ENCODE data around the gene STPG2.

DNA sequence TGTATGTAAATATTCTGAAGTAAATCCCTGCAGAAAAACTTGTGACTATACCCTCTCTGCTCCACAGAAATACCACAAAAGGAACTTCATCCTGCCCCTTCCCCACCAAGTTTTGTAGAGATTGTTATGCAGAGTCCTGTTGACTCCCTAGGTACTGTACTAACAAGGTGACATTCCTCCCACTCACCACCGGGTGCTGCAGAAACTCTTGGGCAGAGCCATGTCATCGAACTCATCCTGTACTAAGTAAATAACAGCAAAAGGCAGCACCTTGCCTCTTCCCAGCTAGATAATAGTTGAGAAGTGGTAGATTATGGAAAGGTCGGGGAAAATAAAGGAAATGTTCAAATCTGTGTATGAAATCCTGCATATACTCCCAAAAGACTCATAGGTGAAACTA, 233.3 kb downstream of the STPG2 start:
- TF ChIP-seq, protein P1, sequence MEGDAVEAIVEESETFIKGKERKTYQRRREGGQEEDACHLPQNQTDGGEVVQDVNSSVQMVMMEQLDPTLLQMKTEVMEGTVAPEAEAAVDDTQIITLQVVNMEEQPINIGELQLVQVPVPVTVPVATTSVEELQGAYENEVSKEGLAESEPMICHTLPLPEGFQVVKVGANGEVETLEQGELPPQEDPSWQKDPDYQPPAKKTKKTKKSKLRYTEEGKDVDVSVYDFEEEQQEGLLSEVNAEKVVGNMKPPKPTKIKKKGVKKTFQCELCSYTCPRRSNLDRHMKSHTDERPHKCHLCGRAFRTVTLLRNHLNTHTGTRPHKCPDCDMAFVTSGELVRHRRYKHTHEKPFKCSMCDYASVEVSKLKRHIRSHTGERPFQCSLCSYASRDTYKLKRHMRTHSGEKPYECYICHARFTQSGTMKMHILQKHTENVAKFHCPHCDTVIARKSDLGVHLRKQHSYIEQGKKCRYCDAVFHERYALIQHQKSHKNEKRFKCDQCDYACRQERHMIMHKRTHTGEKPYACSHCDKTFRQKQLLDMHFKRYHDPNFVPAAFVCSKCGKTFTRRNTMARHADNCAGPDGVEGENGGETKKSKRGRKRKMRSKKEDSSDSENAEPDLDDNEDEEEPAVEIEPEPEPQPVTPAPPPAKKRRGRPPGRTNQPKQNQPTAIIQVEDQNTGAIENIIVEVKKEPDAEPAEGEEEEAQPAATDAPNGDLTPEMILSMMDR (IDR thresholded peaks at IDR 0.05), result no peak
- TF ChIP-seq, protein P2, sequence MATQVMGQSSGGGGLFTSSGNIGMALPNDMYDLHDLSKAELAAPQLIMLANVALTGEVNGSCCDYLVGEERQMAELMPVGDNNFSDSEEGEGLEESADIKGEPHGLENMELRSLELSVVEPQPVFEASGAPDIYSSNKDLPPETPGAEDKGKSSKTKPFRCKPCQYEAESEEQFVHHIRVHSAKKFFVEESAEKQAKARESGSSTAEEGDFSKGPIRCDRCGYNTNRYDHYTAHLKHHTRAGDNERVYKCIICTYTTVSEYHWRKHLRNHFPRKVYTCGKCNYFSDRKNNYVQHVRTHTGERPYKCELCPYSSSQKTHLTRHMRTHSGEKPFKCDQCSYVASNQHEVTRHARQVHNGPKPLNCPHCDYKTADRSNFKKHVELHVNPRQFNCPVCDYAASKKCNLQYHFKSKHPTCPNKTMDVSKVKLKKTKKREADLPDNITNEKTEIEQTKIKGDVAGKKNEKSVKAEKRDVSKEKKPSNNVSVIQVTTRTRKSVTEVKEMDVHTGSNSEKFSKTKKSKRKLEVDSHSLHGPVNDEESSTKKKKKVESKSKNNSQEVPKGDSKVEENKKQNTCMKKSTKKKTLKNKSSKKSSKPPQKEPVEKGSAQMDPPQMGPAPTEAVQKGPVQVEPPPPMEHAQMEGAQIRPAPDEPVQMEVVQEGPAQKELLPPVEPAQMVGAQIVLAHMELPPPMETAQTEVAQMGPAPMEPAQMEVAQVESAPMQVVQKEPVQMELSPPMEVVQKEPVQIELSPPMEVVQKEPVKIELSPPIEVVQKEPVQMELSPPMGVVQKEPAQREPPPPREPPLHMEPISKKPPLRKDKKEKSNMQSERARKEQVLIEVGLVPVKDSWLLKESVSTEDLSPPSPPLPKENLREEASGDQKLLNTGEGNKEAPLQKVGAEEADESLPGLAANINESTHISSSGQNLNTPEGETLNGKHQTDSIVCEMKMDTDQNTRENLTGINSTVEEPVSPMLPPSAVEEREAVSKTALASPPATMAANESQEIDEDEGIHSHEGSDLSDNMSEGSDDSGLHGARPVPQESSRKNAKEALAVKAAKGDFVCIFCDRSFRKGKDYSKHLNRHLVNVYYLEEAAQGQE (IDR thresholded peaks at IDR 0.05; ENCODE audit: insufficient read depth in 1 of 2, low read depth in 2 of 2, low read length in 1 of 2), result no peak
- no peak for TF ChIP-seq POLR2AphosphoS5 (IDR thresholded peaks at IDR 0.05; ENCODE audit: low read depth, low read length)

All from Panc1 (cell line).